Measurements from ENCODE around the gene LTB4R2. TPM values are rescaled to one million over a fixed set of nuclear protein-coding genes. Genes with fewer than 3 reads are reported as not detected.

LTB4R2 gene
- total and polyA plus RNA-seq, 2 of the 8 experiments (the other 6 are each of a cell fraction or from before 2014, with no cell fraction given) = 5.3 to 6.7 TPM

DNA sequence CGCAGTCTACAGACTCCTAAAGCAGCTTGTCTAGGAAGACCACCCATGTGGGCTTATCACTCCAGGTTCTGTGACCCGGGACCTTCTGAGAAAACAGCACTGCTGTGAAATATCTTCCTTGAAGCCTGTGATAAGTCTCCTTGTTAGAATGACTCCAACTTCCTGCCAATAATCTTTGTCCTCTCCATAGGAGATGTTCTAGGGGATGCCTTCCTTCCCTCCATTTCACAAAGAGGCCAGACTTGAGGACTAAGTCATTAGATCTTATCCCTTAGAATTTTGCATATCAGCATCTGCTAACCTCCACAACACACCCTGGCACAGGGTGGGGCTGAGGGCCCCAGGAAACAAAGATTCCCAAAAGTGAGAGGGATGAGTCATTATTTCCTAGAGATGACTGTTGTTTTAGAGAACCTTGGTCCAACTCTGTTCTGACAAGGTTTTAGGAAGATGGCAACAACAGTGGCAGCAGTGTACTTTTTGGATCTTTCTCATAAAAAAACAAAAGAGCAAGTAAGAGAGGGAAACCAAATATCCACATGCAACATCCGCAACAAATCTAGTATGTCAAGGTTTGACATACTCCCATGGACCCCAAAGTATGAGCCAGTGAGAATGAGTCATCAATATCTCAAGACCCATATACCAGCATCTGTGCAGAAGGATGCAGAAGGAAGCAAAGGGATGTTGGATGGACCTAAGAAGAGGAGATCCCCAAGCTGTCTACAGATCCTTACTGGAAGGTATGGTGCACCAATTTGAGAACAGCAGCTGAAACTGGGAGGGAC lies 7.4 kb downstream of the LTB4R2 start:
- Histone ChIP-seq H2BK20ac (ENCODE audit: low read length) (no peak overlapping the region), H4K20me1 (replicated peaks in 1 of 2; ENCODE audit: control insufficient read depth in 1 of 2, insufficient read depth in 2 of 2, low read length in 2 of 2) (peaks cover 0 to 2% of the 10 kb centered on the region in 2 experiments), H2BK120ac (replicated peaks; ENCODE audit: low read depth, low read length) (no peak overlapping the region), H3K79me2 (ENCODE audit: control insufficient read depth in 1 of 2, insufficient read depth in 2 of 2, low read length in 2 of 2) (no peaks in the 10 kb centered on the region), H3K27ac (ENCODE audit: low read depth, low read length) (no peak overlapping the region), H3K23ac (ENCODE audit: insufficient read length) (no peak overlapping the region), H3K18ac (ENCODE audit: extremely low read depth, low read length) (no peak overlapping the region), H3K23me2 (ENCODE audit: low read depth, low read length) (no peaks in the 10 kb centered on the region), H3K4me2 (ENCODE audit: insufficient read depth in 1 of 2, low read depth in 2 of 2, low read length in 2 of 2) (no peak overlapping the region), H3K4ac (replicated peaks; ENCODE audit: insufficient read length, low read depth, low read length) (no peak overlapping the region), H2BK12ac (ENCODE audit: low read depth, low read length) (no peak overlapping the region), H3K36me3 (ENCODE audit: control insufficient read depth in 2 of 4, insufficient read depth in 4 of 4, low read length in 3 of 4) (no peaks in the 10 kb centered on the region), H4K5ac (ENCODE audit: insufficient read length, low read depth, low read length) (no peak overlapping the region), H3K9ac (replicated peaks in 1 of 4; ENCODE audit: extremely low read depth in 1 of 4, low read depth in 3 of 4, low read length in 3 of 4) (no peak overlapping the region), H3K56ac (replicated peaks; ENCODE audit: insufficient read length, low read depth, low read length) (no peak overlapping the region), H3K79me1 (ENCODE audit: low read depth, low read length) (no peaks in the 10 kb centered on the region), H3K4me3 (ENCODE audit: extremely low read depth in 1 of 4, insufficient read depth in 2 of 4, low read depth in 3 of 4, low read length in 4 of 4) (no peak overlapping the region), H2AFZ (ENCODE audit: low read length) (no peak overlapping the region), H3K14ac (ENCODE audit: insufficient read length) (no peak overlapping the region), H4K91ac (replicated peaks; ENCODE audit: insufficient read length, low read length) (no peak overlapping the region), H3K27me3 (replicated peaks in 1 of 4; ENCODE audit: control insufficient read depth in 3 of 4, extremely low read depth in 1 of 4, insufficient read depth in 3 of 4, low read length in 3 of 4) (peaks cover 0 to 43% (median 33%) of the 10 kb centered on the region in 4 experiments; a peak in 6 of 7 replicates), H2BK5ac (ENCODE audit: low read depth, low read length) (no peak overlapping the region), H3K4me1 (replicated peaks in 1 of 4; ENCODE audit: control insufficient read depth in 3 of 4, insufficient read depth in 4 of 4, low read length in 3 of 4) (no peaks in the 10 kb centered on the region; a peak in 2 of 7 replicates), H2AK5ac (ENCODE audit: low read depth, low read length) (no peak overlapping the region), H3K9me3 (ENCODE audit: insufficient read depth in 2 of 2, low read depth in 1 of 2, low read length in 1 of 2) (no peaks in the 10 kb centered on the region; a peak in 1 of 4 replicates), H2BK15ac (ENCODE audit: low read length) (no peak overlapping the region), H4K8ac (ENCODE audit: extremely low read depth, insufficient read depth, low read length) (no peak overlapping the region)
- ChIA-PET CTCF (ENCODE audit: partially characterized antibody) (interaction anchor here (0.9 to 27.8 kb wide), 8 partner anchors 10 to 362 kb away, joined by 3 to 664 read pairs (median 4); partner anchors contain the start of genes ADCY4, CBLN3, CIDEB and KHNYN), POLR2A (ENCODE audit: partially characterized antibody) (interaction anchor here (0.6 to 2.0 kb wide), 6 partner anchors 9 to 114 kb away, joined by 3 to 14 read pairs (median 4); partner anchors contain the start of gene CIDEB)
- FAIRE-seq (no peak), DNase-seq (ENCODE audit: low read depth in 1 of 2, low spot score in 2 of 2) (no peak)
- 83% methylated on average over 3 of the region's 3 CpGs; no CpG with 5 or more reads in 1 of the 2 experiments for WGBS, 2 experiments (ENCODE audit: extremely low coverage in 1 of 2, insufficient coverage in 1 of 2, insufficient read length in 1 of 2, insufficient replicate concordance in 2 of 2, low coverage in 1 of 2, low lambda C conversion rate in 2 of 2, missing lambda C conversion rate in 1 of 2)
- no peak for TF ChIP-seq SUZ12 (IDR thresholded peaks at IDR 0.05; ENCODE audit: low read length)
- TF ChIP-seq, protein P1, sequence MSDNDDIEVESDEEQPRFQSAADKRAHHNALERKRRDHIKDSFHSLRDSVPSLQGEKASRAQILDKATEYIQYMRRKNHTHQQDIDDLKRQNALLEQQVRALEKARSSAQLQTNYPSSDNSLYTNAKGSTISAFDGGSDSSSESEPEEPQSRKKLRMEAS (IDR thresholded peaks at IDR 0.05) = no peak
- TF ChIP-seq HDAC2 (IDR thresholded peaks at IDR 0.05; ENCODE audit: borderline replicate concordance in 1 of 2, low read depth in 2 of 2, low read length in 2 of 2) = no peak
- TF ChIP-seq POU5F1 (IDR thresholded peaks at IDR 0.05; ENCODE audit: low read depth, low read length) = no peak
- TF ChIP-seq KDM4A (IDR thresholded peaks at IDR 0.05; ENCODE audit: low read depth, low read length, severe bottlenecking) = no peak
- TF ChIP-seq NRF1 (IDR thresholded peaks at IDR 0.05; ENCODE audit: low read depth, low read length) = no peak
- TF ChIP-seq GTF2F1 (IDR thresholded peaks at IDR 0.05; ENCODE audit: borderline replicate concordance, low read depth, low read length) = no peak
- no peak for TF ChIP-seq TAF7 (optimal IDR thresholded peaks at IDR 0.05; ENCODE audit: borderline replicate concordance, low read depth, low read length)
